ENCODE measurements around the gene SAMMSON.

Gene SAMMSON

DNA sequence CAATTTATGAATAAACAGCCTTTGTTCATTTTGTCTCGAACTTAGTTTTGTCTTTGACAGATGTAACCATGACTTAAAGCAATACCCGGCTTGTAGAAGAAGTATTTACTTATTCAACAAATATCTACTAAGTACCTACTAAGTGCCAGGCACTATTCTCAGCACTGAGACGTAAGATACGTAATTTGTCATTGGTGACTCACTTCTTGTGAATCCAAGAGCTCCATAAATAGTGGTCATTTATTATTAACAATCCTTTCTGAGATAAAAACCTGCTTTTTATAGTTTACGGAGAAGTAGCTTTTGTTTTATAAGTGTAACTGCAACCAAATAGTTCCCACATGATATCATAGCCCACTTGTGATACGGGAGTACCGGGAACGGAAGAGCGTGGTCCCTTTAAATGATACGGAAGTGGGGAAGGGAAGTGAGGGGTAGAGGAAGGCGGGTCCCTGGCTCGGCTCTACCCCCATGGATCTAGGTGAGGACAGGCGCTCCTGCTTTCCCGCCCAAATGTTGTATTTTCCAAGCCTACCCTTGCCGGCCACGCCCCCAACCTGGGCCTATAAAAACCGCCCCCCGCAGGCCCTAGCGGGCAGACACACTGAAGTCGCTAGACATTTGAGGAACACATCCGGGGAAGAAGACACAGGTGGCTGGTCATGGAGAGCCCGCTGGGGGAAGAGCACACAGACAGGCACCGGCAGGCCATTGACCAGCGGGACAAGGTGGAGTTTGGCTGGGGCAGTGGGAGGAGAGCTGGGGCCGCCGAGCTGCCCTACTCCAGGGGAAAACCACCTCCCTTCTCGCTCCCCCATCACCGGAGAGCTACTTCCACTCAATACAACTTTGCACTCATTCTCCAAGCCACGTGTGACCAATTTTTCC is at the start of gene SAMMSON:
Gene SAMMSON, plus strand, starts transcription at position 594 of the 888 bp plus-strand sequence.
- DNase-seq (ENCODE audit: low spot score), result no peak

DNA sequence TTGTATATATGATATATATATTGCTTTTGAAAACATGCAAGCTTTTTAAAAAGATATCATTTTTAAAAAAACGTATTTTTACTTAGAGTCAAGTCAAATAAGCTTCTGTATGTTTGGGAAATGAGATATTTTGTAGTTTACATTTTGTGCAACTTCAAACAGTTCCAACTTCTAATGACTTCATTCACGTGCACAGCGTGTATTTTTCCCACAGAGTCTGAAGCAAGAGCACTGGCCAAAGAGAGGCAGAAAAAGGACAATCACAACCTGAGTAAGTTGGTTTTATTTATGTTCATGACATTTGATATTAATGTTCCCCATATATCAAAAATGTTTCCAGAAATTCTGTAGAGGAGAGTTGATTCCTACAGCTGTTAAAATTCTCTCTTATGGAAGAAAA is 47.9 kb upstream of the SAMMSON start:
- no peak for DNase-seq (ENCODE audit: low spot score)

DNA sequence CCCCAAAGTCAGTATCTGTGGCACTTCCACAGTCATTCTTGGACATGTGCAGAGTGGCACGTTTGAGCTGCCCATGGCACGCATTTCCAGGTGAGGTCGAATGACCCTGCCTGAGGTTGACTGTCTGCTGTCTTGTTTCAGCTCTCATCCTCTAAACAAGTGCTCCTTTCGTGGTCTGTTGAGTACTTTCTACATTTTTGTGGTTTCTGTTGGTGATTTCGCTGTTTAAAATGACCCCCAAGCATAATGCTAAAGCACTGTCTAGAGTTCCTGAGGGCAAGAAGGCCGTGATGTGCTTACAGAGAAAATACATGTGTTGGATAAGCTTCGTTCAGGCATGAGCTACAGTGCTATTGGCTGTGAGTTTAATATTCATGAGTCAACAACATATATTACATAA is 40.0 kb upstream of the SAMMSON start:
- DNase-seq (ENCODE audit: low spot score), result no peak

DNA sequence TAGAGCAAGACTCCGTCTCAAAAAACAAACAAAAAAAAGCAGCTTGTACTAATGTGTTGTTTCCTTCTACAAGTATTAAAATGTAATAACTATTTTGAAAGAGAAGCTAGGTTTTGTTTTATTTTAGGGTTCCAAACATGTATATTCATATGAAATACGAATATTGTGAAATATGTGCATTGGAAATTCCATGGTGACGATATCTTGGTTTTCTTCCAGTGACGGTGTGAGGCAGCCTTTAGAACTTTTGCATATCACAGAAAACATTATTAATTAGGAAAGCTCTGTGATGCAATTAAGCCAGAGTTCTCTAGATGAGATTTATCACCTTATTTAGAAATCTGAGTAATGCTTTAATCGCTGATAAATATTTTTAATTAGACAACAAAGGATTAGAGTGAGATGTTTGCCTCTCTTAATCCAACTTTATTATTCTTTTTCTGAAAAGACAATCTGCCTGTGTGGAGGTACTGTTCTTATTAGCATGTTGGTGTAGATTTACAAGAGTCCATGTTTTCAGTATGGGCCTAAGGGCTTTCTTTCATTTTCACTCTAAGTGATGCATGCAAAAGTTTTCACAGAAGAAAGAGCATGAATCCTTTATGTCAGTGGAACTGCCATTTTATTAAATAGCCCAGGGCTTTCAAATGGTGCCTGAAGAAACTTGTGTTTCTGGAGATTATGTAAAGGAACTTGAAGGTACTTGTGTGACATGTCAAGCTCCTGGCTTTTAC is 37.7 kb upstream of the SAMMSON start:
- DNase-seq (ENCODE audit: low spot score), result no peak

DNA sequence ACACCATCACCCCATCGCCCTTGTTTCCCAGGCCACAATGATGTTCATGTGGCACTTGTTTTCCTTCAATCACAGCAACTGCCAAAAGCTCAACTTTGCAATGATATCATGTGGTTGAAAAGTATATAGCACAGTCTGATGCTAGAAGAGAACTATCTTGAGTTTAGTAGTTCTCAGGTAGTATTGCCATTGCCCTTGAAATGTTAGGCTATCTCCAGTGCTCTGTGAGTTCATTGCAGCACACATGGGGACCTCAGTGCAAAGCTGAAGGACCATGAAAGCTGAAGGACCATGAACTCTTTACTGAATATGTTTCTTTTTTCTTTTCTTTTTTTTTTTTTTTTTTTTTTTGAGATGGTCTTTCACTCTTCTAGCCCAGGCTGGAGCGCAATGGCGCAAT is 35.9 kb upstream of the SAMMSON start:
- DNase-seq (ENCODE audit: low spot score), result no peak

DNA sequence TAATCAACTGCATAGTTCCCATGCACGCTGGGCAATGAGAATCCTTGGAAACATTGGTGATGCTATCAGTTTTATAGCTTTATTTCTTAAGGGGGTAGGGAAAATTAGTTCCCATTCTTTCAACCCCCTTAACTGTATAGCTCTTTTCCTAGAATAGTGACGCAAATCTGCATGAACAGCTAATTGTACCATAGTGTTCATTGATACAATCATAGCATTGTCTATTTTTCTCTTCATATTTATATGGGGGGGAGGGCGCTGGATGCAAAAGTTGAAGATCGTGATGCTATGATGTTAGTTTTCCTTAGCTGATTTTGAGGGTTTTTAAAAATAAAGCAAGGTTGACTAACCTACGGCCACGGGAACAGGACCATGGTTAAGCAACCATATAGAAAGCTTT is 32.4 kb upstream of the SAMMSON start:
- DNase-seq (ENCODE audit: low spot score), result peak; percentile 32

DNA sequence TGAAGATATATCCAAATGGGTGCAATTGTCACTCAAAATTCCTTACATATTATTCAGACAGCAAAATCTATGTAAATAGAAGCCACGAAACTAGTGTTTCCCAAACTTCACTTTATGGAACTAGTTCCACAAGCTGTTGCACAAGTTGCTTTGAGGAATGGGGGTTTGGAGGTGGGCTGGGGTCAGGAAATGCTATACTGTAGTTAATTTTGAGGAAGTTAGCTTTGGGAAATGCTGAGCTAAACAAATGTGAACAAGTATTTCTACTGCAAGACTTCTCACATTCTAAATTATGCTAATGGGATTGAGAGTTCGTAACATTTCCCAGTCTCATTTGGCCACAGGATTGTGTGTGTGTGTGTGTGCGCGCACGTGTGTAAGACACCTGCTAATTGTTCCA is 28.7 kb upstream of the SAMMSON start:
- DNase-seq (ENCODE audit: low spot score), result no peak

DNA sequence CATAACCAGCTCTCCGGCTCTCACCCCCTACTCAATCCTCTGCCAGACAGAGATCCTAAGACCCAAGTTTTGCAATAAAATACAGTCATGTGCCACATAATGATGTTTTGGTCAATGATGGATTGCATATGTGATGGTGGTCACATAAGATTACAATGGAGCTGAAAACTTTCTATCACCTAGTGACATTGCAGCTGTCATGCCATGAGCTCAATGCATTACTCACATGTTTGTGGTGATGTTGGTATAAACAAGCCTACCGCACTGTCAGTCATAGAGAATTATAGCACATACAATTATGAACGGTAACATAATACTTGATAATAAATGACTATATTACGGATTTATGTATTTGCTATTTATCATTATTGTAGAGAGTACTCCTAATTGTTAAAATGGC is 26.9 kb upstream of the SAMMSON start:
- DNase-seq (ENCODE audit: low spot score), result no peak

DNA sequence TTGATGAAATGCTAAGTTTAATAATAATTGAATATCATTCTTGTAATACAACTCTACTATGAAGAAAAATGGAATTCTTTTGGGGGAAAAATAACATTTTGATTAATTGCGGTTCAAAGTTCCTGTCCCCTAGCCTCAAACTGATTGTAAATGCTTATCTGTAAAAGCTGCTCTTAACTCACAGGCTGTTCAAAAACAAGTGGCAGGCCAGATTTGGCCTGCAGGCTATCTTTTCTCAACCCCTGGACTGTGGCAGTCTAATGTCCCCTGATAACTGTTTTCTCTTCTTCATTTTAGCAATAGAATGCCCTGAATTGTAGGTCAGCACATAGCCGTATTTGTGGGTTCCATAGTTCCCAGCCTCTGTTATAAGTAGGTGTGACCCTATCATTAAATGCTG is 23.5 kb upstream of the SAMMSON start:
- DNase-seq (ENCODE audit: low spot score), result no peak

DNA sequence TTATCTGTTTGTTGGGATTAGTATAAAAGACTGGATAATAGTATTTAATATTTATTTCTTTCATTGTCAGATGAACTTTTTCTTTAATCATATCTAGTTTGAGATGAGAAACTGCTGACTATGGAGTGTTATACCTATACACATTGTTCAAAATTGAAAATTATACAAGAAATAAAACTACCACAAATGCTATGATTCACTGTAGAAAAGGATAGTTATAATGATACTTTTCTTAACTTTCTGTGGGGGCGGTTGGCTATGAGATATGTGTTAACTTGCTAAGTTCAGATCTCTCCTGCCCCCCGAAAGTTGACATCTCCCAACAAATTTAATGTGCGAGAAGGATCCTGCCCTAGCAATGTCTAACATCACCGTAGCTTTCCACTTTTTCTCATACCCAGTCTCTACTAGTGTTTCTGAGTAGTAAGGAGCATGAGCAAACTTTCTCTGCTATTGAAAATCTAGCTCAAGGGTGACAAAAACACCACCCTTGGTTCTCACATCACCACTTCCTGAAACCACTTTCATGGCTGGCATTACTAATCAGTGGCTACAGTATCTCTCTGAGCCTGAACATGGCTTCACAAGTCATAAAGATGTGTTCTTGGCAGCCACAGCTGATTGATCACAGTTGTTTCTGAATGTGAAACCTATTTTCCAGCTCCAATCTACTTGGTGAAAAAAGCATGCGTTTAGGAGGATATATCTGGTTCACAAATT is 15.8 kb upstream of the SAMMSON start:
- no peak for DNase-seq (ENCODE audit: low spot score)

DNA sequence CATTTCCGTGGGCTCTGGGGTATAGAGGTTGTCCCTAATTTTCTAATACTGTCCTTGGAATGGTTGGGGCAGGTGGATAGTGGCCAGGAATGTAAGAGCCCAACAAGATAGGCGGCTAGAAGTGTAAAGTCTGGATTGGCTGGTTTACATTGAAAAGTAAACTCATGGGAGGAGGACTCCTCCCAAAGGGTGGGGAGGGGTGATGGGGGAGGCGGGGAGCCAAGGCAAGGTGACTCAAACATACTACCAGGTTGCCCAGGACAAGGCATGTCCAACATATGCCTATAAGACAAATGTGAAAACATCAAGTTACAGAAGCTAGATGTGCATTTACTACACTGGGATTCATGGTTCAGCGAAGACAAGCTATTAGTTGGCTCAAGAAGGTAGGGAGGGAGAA is 14.3 kb upstream of the SAMMSON start:
- DNase-seq (ENCODE audit: low spot score), result no peak

DNA sequence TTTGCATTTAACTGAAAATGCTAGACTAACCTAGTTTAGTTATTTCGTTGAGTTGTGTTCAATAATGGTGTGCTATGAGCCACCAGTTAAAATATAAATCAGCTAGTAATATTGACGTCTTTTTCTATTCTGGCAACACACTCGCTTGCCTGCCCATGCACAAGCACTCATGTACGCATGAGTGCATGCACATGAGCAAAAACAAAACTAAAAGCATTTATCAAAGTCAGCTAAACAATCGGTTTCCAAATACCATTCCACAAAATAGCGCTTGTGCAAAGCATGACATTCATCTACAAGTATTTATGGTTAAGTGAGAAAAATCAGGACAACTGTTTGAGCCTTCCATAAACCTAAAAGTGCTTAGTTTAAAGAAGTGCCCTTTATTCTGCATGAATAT is 13.1 kb upstream of the SAMMSON start:
- no peak for DNase-seq (ENCODE audit: low spot score)

DNA sequence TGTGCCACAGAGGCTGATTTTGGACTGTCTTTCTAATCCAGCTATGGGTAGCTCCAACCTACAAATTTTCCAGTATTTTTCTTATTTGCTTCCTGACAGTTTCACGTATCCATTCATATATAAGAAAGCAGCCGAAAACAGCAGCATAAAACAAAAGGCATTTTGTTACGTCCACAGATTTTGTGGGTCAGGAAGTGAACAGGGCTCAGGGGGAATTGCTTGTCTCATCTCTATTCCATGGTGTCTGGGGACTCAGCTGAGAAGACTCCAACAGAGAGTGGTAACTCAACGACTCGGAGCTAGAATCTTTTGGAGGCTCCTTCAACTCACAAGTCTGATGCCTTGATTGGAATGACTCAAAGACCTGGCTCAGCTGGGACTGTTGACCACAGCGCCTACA is 11.7 kb upstream of the SAMMSON start:
- DNase-seq (ENCODE audit: low spot score), result no peak

DNA sequence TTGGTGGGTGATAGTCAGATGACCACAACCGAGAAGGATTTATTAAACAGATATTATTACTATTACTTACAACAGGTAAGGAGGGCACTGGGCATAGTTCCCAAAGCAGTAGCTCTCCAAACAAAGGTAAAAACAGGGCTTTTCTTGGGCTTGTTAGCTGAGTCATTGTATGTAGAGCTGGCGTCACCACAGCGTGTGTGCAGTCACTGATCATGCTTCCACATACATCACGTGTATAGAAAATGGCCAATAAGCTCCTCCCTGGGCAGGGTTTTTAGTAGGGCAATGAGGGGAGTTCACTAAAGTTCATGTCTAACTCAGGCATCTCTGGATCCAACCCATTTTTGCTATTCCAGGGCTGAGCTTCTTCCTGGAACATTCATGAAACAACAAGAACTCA is 5.8 kb upstream of the SAMMSON start:
- DNase-seq (ENCODE audit: low spot score), result no peak

DNA sequence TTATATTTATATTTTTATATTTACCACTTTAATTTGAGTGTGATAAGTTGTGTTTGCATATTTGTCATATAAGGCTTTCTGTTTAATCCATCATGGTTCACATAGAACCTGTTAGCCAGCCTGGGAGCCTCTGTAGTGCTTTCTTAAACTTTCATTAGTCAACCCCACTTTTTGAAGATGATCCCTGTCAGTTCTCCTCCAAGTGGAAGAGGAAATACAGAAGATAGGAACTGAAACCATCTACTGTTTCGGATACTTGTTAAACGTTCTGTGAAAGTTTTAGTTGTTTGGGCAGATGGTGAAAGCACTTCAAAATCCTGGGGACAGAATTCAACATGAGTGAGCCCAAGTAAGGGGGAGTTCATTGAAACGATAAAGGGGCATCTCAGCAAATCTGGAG is 4.6 kb upstream of the SAMMSON start:
- no peak for DNase-seq (ENCODE audit: low spot score)

DNA sequence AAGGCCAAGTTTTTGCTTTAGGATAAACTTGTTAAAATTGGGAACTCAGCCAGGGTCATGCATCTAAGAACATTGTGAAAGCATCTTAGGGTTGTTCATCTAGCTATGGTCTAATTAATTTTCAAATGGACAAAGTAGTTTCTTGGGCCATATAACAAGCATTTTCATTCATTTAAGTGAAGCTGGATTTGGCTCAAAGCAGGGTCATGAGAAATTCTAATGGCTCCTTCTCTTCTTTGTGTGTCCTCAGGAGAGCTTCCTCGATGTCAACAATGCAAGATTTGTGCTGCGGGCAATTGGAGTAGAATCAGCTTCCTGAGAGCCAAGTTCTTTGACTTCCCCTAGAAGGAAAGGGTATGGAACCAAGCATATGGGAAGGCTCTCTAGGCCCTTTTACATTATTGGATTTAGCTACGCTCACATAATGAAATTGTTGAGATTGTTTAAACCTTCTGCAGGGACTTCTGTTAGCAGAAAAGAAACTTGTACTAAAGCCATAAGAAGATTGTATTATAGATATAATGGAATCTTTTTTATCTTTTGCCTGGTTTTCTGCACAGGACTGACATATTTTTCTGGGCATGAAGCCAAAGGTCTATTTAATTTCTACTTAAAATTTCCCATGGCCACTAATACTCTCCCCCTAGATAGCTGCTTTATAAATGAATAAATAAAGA is 1.8 kb upstream of the SAMMSON start:
- peak; percentile 33 for DNase-seq (ENCODE audit: low spot score)

DNA sequence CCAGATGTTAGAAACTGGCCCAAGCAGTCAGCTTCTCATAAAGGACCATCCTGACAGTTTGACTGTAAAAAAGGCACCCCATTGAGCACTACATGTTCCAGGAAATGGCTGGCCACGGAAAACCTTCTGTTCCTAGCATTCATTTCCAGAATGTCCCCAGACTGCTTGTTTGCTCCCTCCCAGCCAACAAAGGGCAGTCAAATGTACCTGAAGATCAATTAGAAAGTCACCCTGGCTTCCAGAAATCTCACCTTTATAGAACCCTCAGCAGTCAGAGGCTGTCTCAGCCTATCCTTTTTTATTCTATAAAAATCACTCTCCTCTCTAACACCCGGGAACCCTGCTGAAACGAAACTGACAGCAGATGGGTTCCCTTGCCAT is 784 bp upstream of the SAMMSON start:
- DNase-seq (ENCODE audit: low spot score), result peak; percentile 47

DNA sequence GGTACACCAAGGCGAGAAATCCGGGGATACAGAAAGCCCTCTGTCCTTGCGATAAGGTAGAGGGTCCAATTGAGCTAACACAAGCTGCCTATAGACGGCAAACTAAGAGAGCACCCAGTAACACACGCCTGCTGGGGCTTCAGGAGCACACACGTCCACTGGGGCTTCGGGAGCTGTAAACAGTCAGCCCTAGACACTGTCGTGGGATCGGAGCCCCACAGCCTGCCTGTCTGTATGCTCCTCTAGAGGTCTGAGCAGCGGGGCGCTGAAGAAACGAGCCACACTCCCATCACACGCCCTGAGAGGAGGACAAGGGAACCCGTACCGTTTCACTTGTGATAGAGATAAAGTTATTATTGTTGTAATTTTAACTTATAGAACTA is 486 bp downstream of the SAMMSON start:
- DNase-seq (ENCODE audit: low spot score), result peak; percentile 47

DNA sequence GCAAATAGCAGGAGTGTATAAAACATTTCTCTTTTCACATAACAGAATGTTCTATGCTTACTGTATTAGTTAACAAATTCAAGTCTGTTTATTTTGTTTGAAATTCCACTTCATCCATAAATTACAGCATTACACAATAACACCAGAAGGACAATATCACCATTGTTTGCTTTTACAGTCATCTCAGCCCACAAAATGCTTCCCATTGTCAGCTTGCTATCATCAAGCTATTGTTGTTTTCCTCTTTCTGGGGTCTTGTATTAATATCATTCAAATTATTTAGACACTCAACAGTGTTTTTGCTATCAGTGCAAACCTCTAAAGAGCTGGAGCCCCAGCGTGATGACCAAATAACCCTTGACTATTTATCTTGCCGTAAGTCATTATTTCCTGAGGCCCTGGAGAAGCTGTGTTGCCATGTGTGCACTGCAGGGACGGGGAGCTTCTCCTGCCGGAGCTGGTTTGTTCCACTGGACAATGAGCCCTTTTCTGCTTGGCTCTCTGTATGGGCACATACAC is 1.1 kb downstream of the SAMMSON start:
- DNase-seq (ENCODE audit: low spot score), result peak; percentile 91

DNA sequence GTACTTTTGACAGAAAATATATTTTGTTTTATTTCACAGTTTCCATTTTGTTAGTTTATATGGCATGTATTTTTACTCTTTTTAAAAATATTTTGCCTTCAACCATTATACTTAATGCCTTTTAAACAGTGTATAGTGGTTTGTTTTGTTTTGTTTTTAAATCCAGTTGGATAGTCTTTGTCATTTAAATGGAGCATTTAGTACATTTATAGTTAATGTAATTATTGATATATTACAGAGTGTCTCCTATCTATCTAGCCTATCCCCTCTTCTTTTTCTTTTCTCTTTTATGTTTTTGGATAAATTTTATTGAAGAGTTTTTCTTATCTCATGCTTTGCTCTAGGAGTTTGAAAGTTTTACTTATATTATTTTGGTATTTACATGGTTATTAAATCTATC is 3.6 kb downstream of the SAMMSON start:
- no peak for DNase-seq (ENCODE audit: low spot score)

DNA sequence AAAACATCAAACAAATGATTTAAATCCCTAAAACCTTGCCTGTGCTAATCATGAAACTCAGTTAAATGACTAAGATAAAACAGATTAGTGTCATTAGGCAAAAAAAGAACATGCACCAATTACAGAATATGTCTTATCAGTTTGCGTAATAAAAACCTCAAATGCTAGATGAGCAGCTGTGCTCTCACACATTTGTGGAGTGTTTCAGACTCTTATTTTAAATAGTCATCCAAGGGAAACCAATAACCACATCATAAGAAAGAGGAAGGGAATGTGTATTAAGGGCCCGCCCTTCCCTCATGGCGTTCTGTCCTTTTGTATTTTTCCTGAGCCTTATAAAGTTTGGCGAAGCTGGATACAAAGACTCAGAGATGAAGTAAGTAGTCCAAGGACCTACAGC is 6.6 kb downstream of the SAMMSON start:
- DNase-seq (ENCODE audit: low spot score), result no peak

DNA sequence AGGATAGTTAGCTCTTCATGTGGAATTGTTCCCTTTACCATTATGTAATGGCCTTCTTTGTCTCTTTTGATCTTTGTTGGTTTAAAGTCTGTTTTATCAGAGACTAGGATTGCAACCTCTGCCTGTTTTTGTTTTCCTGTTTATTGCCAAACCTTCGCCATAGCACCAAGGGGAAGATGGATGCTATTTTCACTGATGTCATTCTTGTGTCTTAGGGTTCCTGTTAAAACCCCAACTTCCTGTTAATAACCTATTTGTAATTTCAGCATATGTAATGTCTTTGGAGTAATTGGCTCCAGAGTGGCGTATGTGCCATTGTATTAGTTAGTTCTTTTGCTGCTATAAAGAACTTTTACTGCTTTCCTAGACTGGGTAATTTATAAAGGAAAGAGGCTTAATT is 10.8 kb downstream of the SAMMSON start:
- DNase-seq (ENCODE audit: low spot score), result no peak
